Fibroblast of lung (primary cell): ENCODE results near the gene SEPTIN5. TPM values are rescaled to one million over a fixed set of nuclear protein-coding genes. Genes with fewer than 3 reads are reported as not detected.

ENCODE experiments used
- DNase-seq, 2 donors: peaks; one replicate each; pipeline versions ENCODE4 v3.0.0 to v3.0.0-alpha.2; 2010; ENCODE audit warnings: low read depth in 2 of 2
- H2AFZ ChIP-seq: 2 replicates; pipeline ENCODE4 v1.5.1; 2012; ENCODE audit warnings: low read length, control low read depth, inconsistent platforms
- H3K27ac ChIP-seq: 2 replicates; pipeline ENCODE4 v1.5.1; 2011; ENCODE audit warnings: low read length, control low read depth; ENCODE audit not compliant: insufficient read depth
- H3K27me3 ChIP-seq: 2 replicates; pipeline ENCODE4 v1.5.1; 2011; ENCODE audit warnings: mild to moderate bottlenecking, low read length; ENCODE audit not compliant: control insufficient read depth, insufficient read depth
- H3K36me3 ChIP-seq: 2 replicates; pipeline ENCODE4 v1.5.1; 2011; ENCODE audit warnings: low read length; ENCODE audit not compliant: control insufficient read depth, insufficient read depth
- H3K4me1 ChIP-seq: 2 replicates; pipeline ENCODE4 v1.5.1; 2011; ENCODE audit warnings: low read length; ENCODE audit not compliant: control insufficient read depth, insufficient read depth; ENCODE audit errors: extremely low read depth
- H3K4me2 ChIP-seq: 2 replicates; pipeline ENCODE4 v1.5.1; 2011; ENCODE audit warnings: low read length, control low read depth; ENCODE audit not compliant: insufficient read depth; ENCODE audit errors: extremely low read depth
- H3K4me3 ChIP-seq, 4 experiments: fragments of 200-600 bp in 1 of 4; sonication (generic) in 1 of 4; replicated peaks in 1 of 4; 2 replicates each; pipeline ENCODE4 v1.5.1; 2011 to 2016; ENCODE audit warnings: low read length in 4 of 4, low read depth in 3 of 4, mild to moderate bottlenecking in 3 of 4, control low read depth in 2 of 4, inconsistent platforms in 1 of 4, mixed read lengths in 1 of 4; ENCODE audit not compliant: insufficient read depth in 1 of 4; ENCODE audit errors: control extremely low read depth in 1 of 4
- H3K79me2 ChIP-seq: 2 replicates; pipeline ENCODE4 v1.5.1; 2012; ENCODE audit warnings: mild to moderate bottlenecking, low read length, inconsistent platforms; ENCODE audit not compliant: control insufficient read depth, insufficient read depth
- H3K9ac ChIP-seq: 2 replicates; pipeline ENCODE4 v1.5.1; 2011; ENCODE audit warnings: mild to moderate bottlenecking, low read length, control low read depth; ENCODE audit not compliant: insufficient read depth
- H3K9me3 ChIP-seq: 2 replicates; pipeline ENCODE4 v1.5.1; 2012; ENCODE audit warnings: low read depth, low read length; ENCODE audit not compliant: control insufficient read depth, insufficient read depth
- H4K20me1 ChIP-seq: 2 replicates; pipeline ENCODE4 v1.5.1; 2011; ENCODE audit warnings: low read length; ENCODE audit not compliant: control insufficient read depth, insufficient read depth; ENCODE audit errors: extremely low read depth
- EZH2 ChIP-seq: IDR thresholded peaks from 2 replicates; pipeline ENCODE4 v1.5.1; 2012; ENCODE audit warnings: low read length, control low read depth, mild to moderate bottlenecking; ENCODE audit errors: missing control alignments
- polyA minus RNA-seq: library from RNA; depleted of rRNA, polyadenylated mRNA; stranded (reverse); fragments of >200 nt; gene quantifications from 2 replicates; pipeline ENCODE4 v1.2.3, GENCODE V29; 2011; ENCODE audit warnings: low replicate concordance
- polyA plus RNA-seq, 2 donors: library from polyadenylated mRNA; depleted of rRNA in 1 of 2; stranded (reverse) in 1 of 2; unstranded in 1 of 2; fragments of >200 nt; gene quantifications; 2 replicates each; pipeline ENCODE4 v1.2.1, GENCODE V29; 2011 to 2012; ENCODE audit warnings: missing spikeins in 1 of 2
- total RNA-seq: library from RNA; depleted of rRNA; stranded (reverse); fragments of >200 nt; gene quantifications from 2 replicates; pipeline ENCODE4 v1.2.1, GENCODE V29; 2014
- TF ChIP-seq, protein P1 (sequence below), 2 donors: IDR thresholded peaks in 1 of 2; conservative IDR thresholded peaks in 1 of 2; 1 replicate in 1 of 2; 2 replicates in 1 of 2; pipeline ENCODE4 v1.5.1; 2011 to 2012; ENCODE audit warnings: low read length in 2 of 2, control low read depth in 1 of 2, inconsistent platforms in 1 of 2, low read depth in 1 of 2, mild to moderate bottlenecking in 1 of 2

The SEPTIN5 gene
- total RNA-seq = 19.8 and 25.8 TPM in 2 replicates
- 10.8 and 14.5 TPM in 2 replicates for polyA plus RNA-seq
- polyA plus RNA-seq (2012) = 14.2 and 23.0 TPM in 2 replicates
- polyA minus RNA-seq = 28.2 and 54.5 TPM in 2 replicates

DNA sequence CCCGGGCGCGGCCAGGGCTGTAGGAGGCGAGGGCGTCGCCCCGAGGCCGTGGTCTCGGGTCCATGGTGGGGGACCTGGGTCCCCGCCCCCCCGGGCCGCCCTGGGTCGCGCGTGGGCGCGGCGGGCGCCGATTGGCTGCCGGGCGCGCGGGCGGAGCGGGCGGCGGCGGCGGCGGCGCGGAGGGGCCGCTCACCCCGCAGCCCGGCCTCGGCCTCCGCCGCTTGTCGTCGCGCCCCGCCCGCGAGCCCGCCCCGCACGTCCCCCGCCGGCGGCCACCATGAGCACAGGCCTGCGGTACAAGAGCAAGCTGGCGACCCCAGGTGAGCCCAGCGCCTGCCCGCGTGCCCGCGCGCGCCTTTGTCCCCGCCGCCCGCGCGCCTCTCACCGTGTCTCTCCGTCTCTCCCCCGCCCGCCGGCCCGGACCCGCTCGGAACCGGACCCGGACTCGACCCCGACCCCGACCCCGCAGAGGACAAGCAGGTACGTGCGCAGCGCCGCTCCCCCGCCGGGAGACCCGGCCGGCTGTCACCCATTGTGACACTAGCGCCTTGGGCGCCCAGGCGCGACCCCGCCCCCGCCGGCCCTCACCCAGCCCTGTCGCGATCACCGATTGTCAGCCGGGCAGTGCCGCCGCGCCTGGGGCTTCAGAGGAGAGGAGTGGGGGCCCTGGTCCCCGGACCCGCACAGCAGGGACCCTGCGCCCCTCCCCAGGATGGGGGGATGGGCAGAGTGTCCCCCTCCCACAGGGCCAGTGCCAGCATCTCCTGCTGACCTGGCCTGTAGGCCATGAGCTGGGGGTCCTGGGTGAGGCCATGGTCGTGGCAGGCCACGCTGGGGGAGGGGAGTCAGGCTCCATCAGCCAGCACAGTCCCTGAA is at the start of gene SEPTIN5:
Gene SEPTIN5, plus strand, starts transcription at position 192 of the 876 bp plus-strand sequence. Its CDS starts 86 bp downstream, at position 278.
- Histone ChIP-seq H2AFZ (peak within 1 kb of the TSS; percentile 7), H3K4me1 (peaks cover 3% of the 10 kb centered on the region), H3K27ac (no peak within 1 kb of the TSS), H3K79me2 (no peaks in the 10 kb centered on the region), H3K4me2 (peak within 1 kb of the TSS; percentile 85), H3K9me3 (no peaks in the 10 kb centered on the region), H3K36me3 (no peaks in the 10 kb centered on the region), H3K9ac (peak within 1 kb of the TSS; percentile 42), H4K20me1 (no peaks in the 10 kb centered on the region), H3K4me3 (peak within 1 kb of the TSS; percentile 12 to 57 (median 42)), H3K27me3 (peaks cover 10% of the 10 kb centered on the region)
- no peak for DNase-seq
- no peak for TF ChIP-seq EZH2
- TF ChIP-seq, protein P1, sequence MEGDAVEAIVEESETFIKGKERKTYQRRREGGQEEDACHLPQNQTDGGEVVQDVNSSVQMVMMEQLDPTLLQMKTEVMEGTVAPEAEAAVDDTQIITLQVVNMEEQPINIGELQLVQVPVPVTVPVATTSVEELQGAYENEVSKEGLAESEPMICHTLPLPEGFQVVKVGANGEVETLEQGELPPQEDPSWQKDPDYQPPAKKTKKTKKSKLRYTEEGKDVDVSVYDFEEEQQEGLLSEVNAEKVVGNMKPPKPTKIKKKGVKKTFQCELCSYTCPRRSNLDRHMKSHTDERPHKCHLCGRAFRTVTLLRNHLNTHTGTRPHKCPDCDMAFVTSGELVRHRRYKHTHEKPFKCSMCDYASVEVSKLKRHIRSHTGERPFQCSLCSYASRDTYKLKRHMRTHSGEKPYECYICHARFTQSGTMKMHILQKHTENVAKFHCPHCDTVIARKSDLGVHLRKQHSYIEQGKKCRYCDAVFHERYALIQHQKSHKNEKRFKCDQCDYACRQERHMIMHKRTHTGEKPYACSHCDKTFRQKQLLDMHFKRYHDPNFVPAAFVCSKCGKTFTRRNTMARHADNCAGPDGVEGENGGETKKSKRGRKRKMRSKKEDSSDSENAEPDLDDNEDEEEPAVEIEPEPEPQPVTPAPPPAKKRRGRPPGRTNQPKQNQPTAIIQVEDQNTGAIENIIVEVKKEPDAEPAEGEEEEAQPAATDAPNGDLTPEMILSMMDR (conservative IDR thresholded peaks at IDR 0.05 in 1 of 2, IDR thresholded peaks at IDR 0.05 in 1 of 2; ENCODE audit: low read depth in 1 of 2, low read length in 2 of 2) = no peak

DNA sequence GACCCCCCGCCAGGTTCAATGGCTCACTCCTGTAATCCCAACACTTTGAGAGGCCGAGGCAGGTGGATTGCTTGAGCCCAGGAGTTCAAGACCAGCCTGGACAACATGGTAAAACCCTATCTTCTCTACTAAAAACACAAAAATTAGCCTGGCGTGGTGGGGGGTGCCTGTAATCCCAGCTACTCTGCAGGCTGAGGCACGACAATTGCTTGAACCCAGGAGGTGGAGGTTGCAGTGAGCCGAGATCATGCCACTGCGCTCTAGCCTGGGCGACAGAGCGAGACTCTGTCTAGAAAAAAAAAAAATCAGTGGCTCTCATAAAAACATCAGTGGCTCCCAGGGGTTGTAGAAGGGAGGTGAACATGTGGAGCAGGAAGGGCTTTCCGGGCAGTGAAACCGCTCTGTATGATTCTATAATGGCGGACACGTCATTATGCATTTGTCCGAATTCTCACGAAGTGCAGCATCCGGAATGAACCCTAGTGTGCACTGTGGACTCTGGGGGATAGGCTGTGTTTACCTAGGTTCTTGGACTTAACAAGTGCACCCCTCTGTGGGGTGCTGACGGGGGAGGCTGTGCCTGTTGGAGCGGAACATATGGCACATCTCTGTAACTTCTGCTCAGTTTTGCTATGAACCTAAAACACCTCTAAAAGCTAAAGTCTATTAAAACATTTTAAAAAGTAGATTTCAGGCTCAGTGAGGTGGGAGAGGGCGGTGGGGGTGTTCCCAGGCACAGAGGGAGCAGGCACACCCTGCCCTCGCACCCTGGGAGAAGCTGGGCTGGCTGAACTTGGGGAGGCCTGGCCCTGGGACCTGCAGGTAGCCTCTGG is 49.1 kb upstream of the SEPTIN5 start:
- Histone ChIP-seq H3K4me2 (no peak overlapping the region), H3K27me3 (peaks cover 9% of the 10 kb centered on the region), H3K9me3 (no peaks in the 10 kb centered on the region), H3K36me3 (no peaks in the 10 kb centered on the region), H3K4me1 (peaks cover 9% of the 10 kb centered on the region), H3K27ac (no peak overlapping the region), H2AFZ (no peak overlapping the region), H3K79me2 (no peaks in the 10 kb centered on the region), H3K9ac (no peak overlapping the region), H4K20me1 (no peaks in the 10 kb centered on the region), H3K4me3 (no peak overlapping the region)
- no peak for DNase-seq
- no peak for TF ChIP-seq EZH2
- TF ChIP-seq, protein P1 (conservative IDR thresholded peaks at IDR 0.05 in 1 of 2, IDR thresholded peaks at IDR 0.05 in 1 of 2; ENCODE audit: low read depth in 1 of 2, low read length in 2 of 2) = no peak
